GM21515 (cell line): ENCODE data around the gene CCDC85C.

Experiments
- ATAC-seq: cut with Tn5 transposase; IDR thresholded peaks from one replicate; pipeline ENCODE4 v1.9.1; 2021; ENCODE audit not compliant: unreplicated experiment

The CCDC85C gene

GRCh38 chr14:99630202-99630601, 26.2 kb upstream of the CCDC85C start:
- ATAC-seq = no peak

DNA sequence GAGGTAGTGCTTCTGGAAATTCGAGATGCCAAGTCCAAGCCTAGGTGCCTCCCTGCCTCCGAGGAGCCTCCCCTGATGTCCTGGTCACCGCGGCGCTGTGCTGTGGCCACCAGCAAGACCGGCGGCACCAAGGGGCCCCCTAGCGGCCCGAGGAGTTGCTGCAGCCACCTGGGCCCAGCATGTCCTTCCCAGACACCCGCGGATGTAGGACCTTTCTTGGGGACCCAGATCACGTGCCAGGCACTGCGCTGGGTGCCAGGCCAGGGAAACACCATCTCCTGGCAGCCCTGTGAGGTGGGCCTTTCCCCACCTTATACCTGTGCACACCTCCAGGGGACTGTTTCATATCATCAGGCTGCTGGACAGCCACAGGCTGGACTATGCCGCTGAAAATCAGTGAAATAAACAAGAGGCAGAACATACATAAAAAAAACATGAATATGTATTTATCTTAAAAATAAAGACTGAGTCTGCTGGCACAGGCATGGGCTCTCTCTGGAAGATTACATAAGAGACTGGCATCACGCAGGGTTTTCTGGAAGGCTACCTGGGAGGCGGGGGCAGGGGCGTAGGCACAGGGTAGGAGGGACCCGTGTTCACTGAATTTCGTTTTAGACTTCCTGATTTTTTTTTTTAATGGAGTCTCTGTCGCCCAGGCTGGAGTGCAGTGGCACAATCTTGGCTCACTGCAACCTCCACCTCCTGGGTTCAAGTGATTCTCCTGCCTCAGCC, 25.0 kb upstream of the CCDC85C start:
- ATAC-seq = peak; percentile 60

GRCh38 chr14:99627510-99628381, 23.7 kb upstream of the CCDC85C start:
- no peak for ATAC-seq

- ATAC-seq = no peak
Measured at GRCh38 chr14:99627100-99627499, 23.1 kb upstream of the CCDC85C start.

GRCh38 chr14:99626041-99626648, 22.1 kb upstream of the CCDC85C start:
- no peak for ATAC-seq

DNA sequence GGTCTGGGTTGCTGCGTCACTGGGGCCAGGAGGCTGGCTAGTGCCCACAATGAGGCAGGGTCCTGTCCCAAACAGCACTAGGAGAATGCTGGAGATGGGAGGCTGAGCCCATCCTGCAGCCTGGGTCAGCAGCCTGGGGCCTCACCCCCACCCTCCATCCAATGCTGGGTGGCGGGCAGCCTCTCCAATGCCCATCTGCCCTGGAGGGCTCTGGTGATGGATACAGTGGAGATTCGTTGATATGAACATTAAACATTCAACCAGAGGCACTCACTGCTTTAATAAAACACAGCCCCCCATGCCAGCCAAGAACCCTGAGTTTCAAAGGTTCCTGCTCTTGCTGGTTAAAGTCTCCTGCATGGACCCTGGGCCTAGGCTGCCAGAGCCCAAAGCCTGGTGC, 21.5 kb upstream of the CCDC85C start:
- ATAC-seq = no peak

DNA sequence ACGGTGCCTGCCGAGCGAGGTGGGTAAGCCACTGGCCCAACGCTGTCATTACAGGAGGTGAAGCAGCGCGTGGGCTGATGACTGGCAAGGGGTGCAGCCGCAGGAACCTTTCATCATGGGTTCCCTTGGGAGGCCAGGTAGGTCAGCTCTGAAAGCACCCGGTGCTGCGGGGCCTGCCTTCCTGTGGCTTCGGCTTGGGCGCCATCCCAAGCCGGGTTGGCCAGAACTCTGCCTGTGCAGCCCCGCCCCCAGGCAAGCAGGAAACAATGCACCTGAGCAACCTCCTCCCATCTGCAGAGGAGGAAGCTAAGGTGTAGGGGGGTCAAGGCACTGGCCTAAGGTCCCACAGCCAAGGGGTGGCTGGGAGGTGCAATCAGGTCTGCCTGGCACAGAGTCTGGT, 21.0 kb upstream of the CCDC85C start:
- ATAC-seq = no peak

DNA sequence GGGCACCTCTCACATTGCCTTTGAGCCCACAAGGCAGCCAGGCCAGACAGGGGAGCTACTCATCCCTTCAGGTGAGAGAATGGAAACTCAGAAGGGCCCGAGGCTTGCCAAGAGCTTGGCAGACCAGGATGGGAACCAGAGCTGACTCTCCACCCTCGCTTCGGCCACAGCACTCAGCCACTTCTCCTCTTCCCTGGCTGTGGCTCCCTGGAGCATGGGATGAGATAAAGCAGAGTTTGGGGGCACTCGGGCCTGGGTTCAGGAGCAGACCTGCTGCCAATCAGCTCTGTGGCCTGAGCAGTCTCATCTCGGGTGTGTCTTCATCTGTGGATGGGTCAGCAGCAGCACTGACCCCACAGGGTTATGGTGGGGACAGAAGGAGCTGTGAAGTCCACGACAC, 20.0 kb upstream of the CCDC85C start:
- no peak for ATAC-seq

DNA sequence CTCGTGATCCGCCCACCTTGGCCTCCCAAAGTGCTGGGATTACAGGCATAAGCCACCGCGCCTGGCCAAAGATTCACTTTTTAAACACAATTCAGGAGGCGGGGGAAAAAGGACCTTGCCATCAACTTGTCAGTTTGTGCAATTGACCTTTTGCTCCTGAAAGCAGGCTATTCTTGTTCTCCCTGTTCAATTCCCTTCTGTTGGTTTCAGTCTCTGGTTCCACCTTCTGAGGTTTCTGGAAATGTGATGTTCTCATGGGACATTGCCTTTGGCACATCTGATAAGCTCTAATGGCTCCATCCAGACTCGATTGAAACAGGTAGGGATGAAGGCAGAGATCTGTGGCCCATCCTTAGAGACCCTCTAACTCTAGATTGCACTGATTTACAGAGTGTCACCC, 17.9 kb upstream of the CCDC85C start:
- ATAC-seq = no peak

DNA sequence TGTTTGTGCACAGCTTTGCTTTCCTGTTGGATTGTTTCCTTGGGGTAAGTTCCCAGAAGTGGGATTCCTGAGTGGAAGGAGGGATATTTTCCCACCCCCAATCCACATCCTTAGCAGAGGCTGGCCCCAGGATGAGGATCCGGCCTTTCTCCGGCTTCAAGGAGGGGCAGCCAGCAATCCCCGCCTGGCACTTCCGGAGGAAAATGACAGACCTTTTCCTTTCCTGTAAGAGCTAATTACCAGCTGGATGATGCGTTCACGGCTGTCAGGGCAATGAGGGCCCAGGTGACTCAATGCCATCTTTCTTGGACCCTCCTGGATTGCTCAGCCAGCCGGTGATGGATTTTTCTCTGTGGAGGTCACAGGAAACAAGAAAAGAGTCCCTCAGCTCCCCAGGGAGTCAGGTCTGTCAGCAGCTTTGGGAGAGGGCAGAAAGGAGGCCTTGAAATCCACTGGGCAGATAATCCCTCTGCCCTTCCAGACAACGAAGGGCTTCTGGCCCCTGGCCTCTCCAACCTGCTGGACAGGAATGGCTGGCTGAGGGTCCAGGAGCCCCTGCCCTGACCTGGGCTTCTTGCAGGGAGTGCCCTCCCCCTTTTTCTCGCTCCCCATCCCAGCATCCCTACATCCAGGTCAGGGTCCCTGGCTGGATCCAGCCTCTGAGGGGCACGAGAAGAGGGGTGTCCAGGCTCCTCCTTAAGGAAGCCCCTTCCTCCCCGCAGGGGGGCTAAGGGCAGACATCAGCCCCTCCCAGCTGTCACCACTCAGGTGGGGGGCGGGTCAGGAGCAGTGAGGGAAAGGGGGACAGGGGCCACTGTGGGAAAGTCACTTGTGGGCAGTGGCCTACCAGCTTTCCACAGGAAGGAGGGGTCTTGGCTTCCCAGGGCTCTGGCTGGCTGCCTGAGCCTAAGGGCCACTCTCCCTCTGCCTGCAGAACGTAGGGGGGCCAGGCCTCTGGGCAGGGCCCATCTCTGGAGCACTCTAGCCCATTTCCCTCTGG, 16.1 kb upstream of the CCDC85C start:
- no peak for ATAC-seq

DNA sequence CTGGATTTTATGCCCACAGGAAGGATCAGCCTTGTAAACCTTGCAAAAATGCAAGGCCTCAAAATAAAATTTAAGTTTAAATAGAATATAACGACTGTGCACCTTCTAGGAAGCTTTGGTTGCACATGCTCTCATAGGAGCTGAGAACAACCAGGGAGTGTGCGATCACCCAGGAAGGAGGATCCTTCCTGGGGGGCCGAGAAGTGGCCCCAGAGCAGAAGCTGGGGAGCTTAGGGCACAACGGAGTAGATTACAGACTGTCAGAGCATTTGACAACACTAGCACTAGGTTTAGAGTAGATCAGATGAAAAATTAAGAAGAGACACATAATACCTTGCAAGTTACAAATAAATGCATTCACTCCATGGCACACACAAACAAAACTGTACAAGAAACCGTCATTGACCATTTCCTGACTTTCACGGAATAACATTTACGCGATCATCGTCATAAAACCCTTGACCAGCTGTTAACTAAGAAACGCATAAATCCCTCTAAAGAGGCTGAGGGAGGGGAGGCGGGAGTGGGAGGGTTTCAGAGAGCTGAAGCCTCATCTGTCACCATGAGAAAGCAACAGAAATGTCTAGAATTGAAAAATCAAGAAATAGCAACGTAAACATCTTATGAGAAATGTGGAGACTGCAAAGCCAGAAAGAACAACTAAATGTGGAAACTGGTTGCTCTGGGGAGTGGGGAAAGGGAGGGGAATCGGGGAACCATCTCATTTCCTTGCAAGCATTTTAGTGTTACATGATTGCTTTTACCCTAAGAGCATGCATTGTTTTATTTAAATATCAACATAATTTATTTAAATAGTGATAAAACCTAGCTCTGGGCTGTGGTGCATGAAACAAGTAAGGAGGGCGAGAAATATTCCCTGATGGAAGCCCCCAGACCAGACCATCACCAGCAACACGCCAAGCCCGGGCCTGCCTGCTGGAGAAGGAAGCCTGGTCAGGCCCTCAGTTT, 13.1 kb upstream of the CCDC85C start:
- no peak for ATAC-seq

- no peak for ATAC-seq
Measured at GRCh38 chr14:99615497-99616157, 11.6 kb upstream of the CCDC85C start.

- no peak for ATAC-seq
Measured at GRCh38 chr14:99612738-99613330, 8.8 kb upstream of the CCDC85C start.

DNA sequence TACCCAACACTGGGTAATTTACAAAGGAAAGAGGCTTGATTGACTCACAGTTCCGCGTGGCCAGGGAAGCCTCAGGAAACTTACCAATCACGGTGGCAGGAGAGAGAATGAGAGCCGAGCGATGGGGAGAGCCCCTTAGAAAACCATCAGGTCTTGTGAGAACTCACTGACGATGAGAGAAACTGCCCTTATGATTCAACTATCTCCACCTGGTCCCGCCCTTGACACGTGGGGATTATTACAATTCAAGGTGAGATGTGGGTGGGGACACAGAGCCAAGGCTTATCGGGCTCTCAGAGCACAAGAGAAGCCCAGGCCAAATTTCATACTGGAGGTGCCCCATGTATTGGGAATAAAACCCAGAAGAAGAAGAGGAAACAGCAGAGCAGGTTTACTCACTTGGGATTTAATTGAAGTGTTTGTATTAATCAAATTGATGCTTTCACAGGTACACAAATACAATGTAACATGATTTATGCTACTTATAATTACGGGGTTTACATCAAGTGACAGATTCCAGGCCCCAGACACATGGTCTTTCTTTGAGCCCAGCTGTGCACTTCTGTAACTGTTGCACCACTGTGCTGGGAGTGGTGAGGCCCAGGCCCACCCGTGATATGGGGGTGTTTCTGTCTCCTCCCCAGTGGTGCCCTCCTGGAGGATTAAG, 8.2 kb upstream of the CCDC85C start:
- ATAC-seq = no peak

- ATAC-seq = no peak
Measured at GRCh38 chr14:99611646-99612045, 7.6 kb upstream of the CCDC85C start.

DNA sequence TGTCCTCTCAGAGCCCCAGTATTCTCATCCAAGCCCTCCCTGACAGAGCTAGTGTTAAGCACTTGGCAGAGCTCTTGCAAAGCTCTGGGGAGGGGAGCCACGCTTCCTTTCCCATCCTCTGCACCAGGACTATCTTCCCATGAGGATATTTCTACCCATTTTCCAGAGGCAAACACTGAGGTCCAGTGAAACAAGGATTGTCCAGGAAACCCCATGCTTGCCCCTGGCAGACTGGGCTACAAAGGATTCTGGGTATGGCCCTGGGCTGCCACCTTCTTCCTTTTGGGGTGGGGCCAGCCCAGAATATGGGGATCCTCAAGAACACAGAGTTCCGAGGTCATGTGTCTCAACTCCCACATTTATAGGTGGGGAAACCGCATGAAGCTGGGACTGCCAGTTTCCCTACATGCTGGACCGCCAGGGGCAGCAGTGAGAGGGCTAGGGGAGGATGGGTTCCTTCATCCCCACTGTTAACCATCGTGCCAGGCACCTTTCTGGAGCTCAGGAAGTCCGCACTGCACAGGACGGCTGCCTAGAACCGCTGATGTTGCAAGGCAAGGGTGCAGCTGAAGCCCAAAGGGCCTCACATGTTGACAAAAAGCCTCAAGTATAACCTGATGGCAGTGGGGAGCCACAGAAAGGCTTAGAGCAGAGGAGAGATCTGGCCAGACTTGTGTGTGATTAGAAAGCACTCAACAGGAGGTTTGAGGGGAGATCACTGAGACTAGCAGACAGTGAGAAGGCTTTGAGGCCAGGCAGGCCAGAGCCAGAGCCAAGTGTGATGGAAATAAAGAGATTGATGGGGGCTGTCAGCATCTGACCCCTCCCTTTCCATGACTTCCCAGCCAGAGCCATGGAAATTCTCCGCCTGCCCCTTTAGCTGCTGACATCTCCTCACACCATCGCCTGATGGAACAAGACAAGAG, 5.5 kb upstream of the CCDC85C start:
- ATAC-seq = no peak

DNA sequence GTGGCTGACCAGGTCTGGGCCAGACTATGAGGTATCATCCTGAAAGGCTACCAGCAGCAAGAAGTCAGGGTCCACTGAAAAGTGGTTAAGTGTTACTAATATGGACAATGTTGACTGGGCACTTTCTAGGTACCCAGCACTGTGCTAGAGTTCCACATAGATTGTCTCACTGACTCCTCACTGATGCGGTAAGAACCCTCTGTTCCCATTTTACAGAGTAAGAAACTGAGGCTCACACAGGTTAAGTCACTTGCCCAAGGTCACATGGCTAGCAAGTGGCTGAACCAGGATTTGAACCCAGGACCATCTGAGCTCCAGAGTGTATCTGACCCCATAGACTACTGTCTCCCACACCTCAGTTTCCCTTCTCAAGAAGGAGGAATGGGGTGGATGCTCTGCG, 4.6 kb upstream of the CCDC85C start:
- ATAC-seq = no peak
